Keratinocyte (primary cell): ENCODE results near the gene NCAM2. TPM values are rescaled to one million over a fixed set of nuclear protein-coding genes. Genes with fewer than 3 reads are reported as not detected.

Experiments used
- DNase-seq: peaks from one replicate; pipeline ENCODE4 v3.0.0-alpha.2; 2011; ENCODE audit warnings: low read depth, missing footprints, low spot score
- FAIRE-seq: peaks from 2 replicates; lab custom pipeline; 2011; peaks lifted over from hg19 to GRCh38; lab: Jason Lieb, UNC
- H2AFZ ChIP-seq: 2 replicates; pipeline ENCODE4 v1.6.0; 2012; ENCODE audit warnings: low read length, control low read depth, inconsistent platforms; ENCODE audit not compliant: control insufficient read depth
- H3K27ac ChIP-seq: 2 replicates; pipeline ENCODE4 v1.5.1; 2011; ENCODE audit warnings: low read length; ENCODE audit not compliant: control insufficient read depth, insufficient read depth
- H3K27me3 ChIP-seq: 3 replicates; pipeline ENCODE4 v1.6.0; 2011; ENCODE audit warnings: low read length; ENCODE audit not compliant: control insufficient read depth, insufficient read depth; ENCODE audit errors: extremely low read depth
- H3K36me3 ChIP-seq, 2 experiments: 2 replicates in 1 of 2; 3 replicates in 1 of 2; pipeline ENCODE4 v1.5.1; 2011; ENCODE audit warnings: low read length in 2 of 2, mild to moderate bottlenecking in 1 of 2; ENCODE audit not compliant: control insufficient read depth in 2 of 2, insufficient read depth in 2 of 2; ENCODE audit errors: extremely low read depth in 1 of 2
- H3K4me1 ChIP-seq: 3 replicates; pipeline ENCODE4 v1.5.1; 2011; ENCODE audit warnings: low read length; ENCODE audit not compliant: control insufficient read depth, insufficient read depth; ENCODE audit errors: extremely low read depth
- H3K4me2 ChIP-seq: 3 replicates; pipeline ENCODE4 v1.6.0; 2011; ENCODE audit warnings: low read depth, low read length; ENCODE audit not compliant: control insufficient read depth, insufficient read depth; ENCODE audit errors: extremely low read depth
- H3K4me3 ChIP-seq, 3 experiments: fragments of 200-600 bp in 1 of 3; sonication (generic) in 1 of 3; 2 replicates in 2 of 3; 3 replicates in 1 of 3; pipeline ENCODE4 v1.5.1; 2011 to 2016; ENCODE audit warnings: low read length in 3 of 3, mild to moderate bottlenecking in 3 of 3, control low read depth in 2 of 3, inconsistent platforms in 1 of 3, low read depth in 1 of 3, mixed read lengths in 1 of 3, mixed run types in 1 of 3, moderate library complexity in 1 of 3; ENCODE audit not compliant: control insufficient read depth in 2 of 3, insufficient read depth in 2 of 3; ENCODE audit errors: extremely low read depth in 1 of 3
- H3K79me2 ChIP-seq: 2 replicates; pipeline ENCODE4 v1.6.0; 2012; ENCODE audit warnings: low read length; ENCODE audit not compliant: control insufficient read depth, insufficient read depth
- H3K9ac ChIP-seq: 3 replicates; pipeline ENCODE4 v1.6.0; 2011; ENCODE audit warnings: low read length; ENCODE audit not compliant: control insufficient read depth, insufficient read depth; ENCODE audit errors: extremely low read depth
- H3K9me1 ChIP-seq: 3 replicates; pipeline ENCODE4 v1.6.0; 2011; ENCODE audit warnings: low read length; ENCODE audit not compliant: control insufficient read depth, insufficient read depth; ENCODE audit errors: extremely low read depth
- H3K9me3 ChIP-seq: 2 replicates; pipeline ENCODE4 v1.5.1; 2012; ENCODE audit warnings: low read depth, low read length; ENCODE audit not compliant: control insufficient read depth
- H4K20me1 ChIP-seq: 3 replicates; pipeline ENCODE4 v1.6.0; 2011; ENCODE audit warnings: low read length; ENCODE audit not compliant: control insufficient read depth, insufficient read depth; ENCODE audit errors: extremely low read depth
- CTCF ChIP-seq, 3 experiments: IDR thresholded peaks in 1 of 3; conservative IDR thresholded peaks in 1 of 3; optimal IDR thresholded peaks in 1 of 3; 2 replicates in 2 of 3; 3 replicates in 1 of 3; pipeline versions ENCODE3 to v1.5.1; 2011; ENCODE audit warnings: low read length in 3 of 3, mild to moderate bottlenecking in 3 of 3, moderate library complexity in 2 of 3, control low read depth in 1 of 3, inconsistent platforms in 1 of 3; ENCODE audit not compliant: insufficient read depth in 2 of 3; ENCODE audit errors: extremely low read depth in 1 of 3
- EZH2 ChIP-seq: IDR thresholded peaks from one replicate; pipeline ENCODE4 v1.6.1; 2012; ENCODE audit warnings: inconsistent platforms, mild to moderate bottlenecking, low read length, moderate library complexity
- dilution Hi-C: fragments of 300-500 bp; cut with MboI; formaldehyde crosslinking; loops from one replicate; pipeline ENCODE4 v1.7.0; 2020; ENCODE audit warnings: low sequenced_read_pairs; ENCODE audit not compliant: extremely low pct_ligation_motif_present
- polyA minus RNA-seq, 3 experiments: library from RNA; depleted of rRNA, polyadenylated mRNA; stranded (reverse); fragments of >200 nt; gene quantifications; 1 replicate in 1 of 3; 2 replicates in 1 of 3; 3 replicates in 1 of 3; pipeline ENCODE4 v1.2.3, GENCODE V29; 2011
- polyA plus RNA-seq, 5 experiments: library from polyadenylated mRNA; depleted of rRNA in 3 of 5; stranded (reverse) in 3 of 5; stranded (forward) in 1 of 5; unstranded in 1 of 5; fragments of >200 nt; gene quantifications; 1 replicate in 1 of 5; 2 replicates in 3 of 5; 3 replicates in 1 of 5; pipeline versions ENCODE4 v1.2.1 to v1.2.3, GENCODE V29; 2011 to 2012; ENCODE audit warnings: missing spikeins in 2 of 5, low read depth in 1 of 5, low replicate concordance in 1 of 5

NCAM2 gene
- 0.02 to 0.23 TPM (median 0.16 TPM) in 3 replicates for polyA plus RNA-seq
- not detected for polyA plus RNA-seq (2011; ENCODE audit: low read depth)
- 0.07 and 0.10 TPM in 2 replicates for polyA plus RNA-seq (2011; cell fraction: cytosol; rRNA removed)
- 0.08 and 0.45 TPM in 2 replicates for polyA plus RNA-seq (2011; cell fraction: nucleus; rRNA removed)
- not detected in 2 replicates for polyA plus RNA-seq (2012; ENCODE audit: low replicate concordance)
- 0.03 TPM in 1 of 3 replicates, not detected in the others for polyA minus RNA-seq
- not detected for polyA minus RNA-seq (2011; cell fraction: cytosol; rRNA and poly(A)+ RNA removed)
- polyA minus RNA-seq (2011; cell fraction: nucleus; rRNA and poly(A)+ RNA removed) = 0.54 TPM in 1 of 2 replicates, not detected in the other

DNA sequence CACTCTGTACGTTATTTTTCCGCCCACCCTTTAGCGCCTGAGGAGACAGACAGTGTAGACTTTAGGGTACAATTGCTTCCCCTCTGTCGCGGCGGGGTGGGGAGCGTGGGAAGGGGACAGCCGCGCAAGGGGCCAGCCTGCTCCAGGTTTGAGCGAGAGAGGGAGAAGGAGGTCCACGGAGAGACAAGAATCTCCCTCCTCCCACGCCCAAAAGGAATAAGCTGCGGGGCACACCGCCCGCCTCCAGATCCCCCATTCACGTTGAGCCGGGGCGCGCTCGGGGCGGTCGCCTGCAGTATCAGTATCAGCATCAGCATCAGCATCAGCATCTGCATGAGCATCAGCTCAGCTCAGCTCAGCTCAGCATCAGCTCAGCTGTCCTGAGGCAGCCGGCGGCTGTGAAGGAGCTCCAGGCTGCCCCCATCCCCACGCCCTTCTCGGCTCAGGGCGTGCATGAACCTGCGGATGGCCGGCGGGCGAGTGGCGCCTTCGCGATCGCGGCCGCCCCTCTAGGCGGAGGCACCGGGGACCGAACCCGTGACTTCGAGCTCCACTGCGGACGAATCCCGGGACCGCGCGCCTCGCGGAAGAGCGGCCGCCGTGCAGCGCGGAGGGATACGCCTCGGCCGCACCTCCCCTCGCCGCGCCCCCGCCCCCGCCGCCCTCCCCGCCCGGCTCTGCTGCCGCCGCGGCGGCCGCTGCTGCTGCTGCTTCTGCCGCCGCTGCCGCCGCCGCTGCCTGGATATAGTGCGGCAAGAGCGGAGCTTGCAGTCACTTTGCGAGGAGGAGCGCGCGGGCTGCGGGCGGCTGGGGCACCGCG lies at the start of gene NCAM2:
Gene NCAM2 (plus strand): TSS at position 774 of the 820 bp plus-strand sequence.
- Histone ChIP-seq H2AFZ (peak within 1 kb of the TSS; percentile 90), H3K4me1 (no peaks in the 10 kb centered on the region), H3K36me3 (no peaks in the 10 kb centered on the region), H3K9ac (no peak within 1 kb of the TSS), H3K79me2 (no peaks in the 10 kb centered on the region), H4K20me1 (no peaks in the 10 kb centered on the region), H3K9me1 (no peaks in the 10 kb centered on the region), H3K9me3 (no peaks in the 10 kb centered on the region), H3K4me3 (peak within 1 kb of the TSS; percentile 25 to 64 (median 49)), H3K27ac (no peak within 1 kb of the TSS), H3K27me3 (peaks cover 18% of the 10 kb centered on the region), H3K4me2 (peak within 1 kb of the TSS; percentile 80)
- TF ChIP-seq EZH2 (no peak), CTCF (optimal IDR thresholded peaks at IDR 0.05 in 1 of 3, IDR thresholded peaks at IDR 0.05 in 1 of 3, conservative IDR thresholded peaks at IDR 0.05 in 1 of 3; ENCODE audit: extremely low read depth in 1 of 3, insufficient read depth in 2 of 3, low read length in 3 of 3) (no peak)
- no peak for FAIRE-seq
- DNase-seq = no peak
- dilution Hi-C loops = no loop called here

DNA sequence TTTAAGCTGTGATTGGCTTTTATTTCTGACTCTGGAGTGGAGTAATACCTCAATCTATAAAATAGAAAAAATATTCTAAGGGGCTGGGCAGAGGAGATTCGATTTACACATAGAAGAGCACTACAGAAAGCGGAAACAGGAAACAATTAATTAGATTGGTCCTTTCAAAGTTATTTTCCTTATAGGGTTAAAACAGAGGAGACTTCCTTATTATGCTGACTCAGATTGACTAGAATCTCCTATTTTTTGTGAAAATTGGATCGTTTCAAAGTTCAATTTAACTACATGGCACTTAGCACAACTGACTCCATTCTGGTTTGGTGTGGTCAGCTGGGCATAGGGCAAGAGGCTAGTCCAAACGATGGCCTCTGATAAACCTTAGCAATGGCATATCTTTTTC lies 48.3 kb upstream of the NCAM2 start:
- TF ChIP-seq EZH2 (no peak), CTCF (optimal IDR thresholded peaks at IDR 0.05 in 1 of 3, IDR thresholded peaks at IDR 0.05 in 1 of 3, conservative IDR thresholded peaks at IDR 0.05 in 1 of 3; ENCODE audit: extremely low read depth in 1 of 3, insufficient read depth in 2 of 3, low read length in 3 of 3) (no peak)
- Histone ChIP-seq H3K27ac (no peak overlapping the region), H3K79me2 (no peaks in the 10 kb centered on the region), H3K36me3 (no peaks in the 10 kb centered on the region), H3K4me1 (no peaks in the 10 kb centered on the region), H3K9me1 (no peaks in the 10 kb centered on the region), H3K27me3 (no peaks in the 10 kb centered on the region), H3K4me2 (no peak overlapping the region), H3K4me3 (no peak overlapping the region), H2AFZ (no peak overlapping the region), H4K20me1 (no peaks in the 10 kb centered on the region), H3K9ac (no peak overlapping the region), H3K9me3 (no peaks in the 10 kb centered on the region)
- no peak for FAIRE-seq
- DNase-seq = no peak
- dilution Hi-C loops = no loop called here
